WERI-Rb-1 (cell line): ENCODE results near the gene MRPL10.

Experiments used
- DNase-seq: peaks from one replicate; pipeline ENCODE4 v3.0.0-alpha.2; 2020
- H3K27ac ChIP-seq: fragments of 250-450 bp; sonication (Bioruptor Pico); 2 replicates; pipeline ENCODE4 v1.5.1; 2020; ENCODE audit warnings: mild to moderate bottlenecking, moderate library complexity
- H3K27me3 ChIP-seq: fragments of 250-450 bp; sonication (Bioruptor Pico); 2 replicates; pipeline ENCODE4 v1.5.1; 2021; ENCODE audit warnings: mild to moderate bottlenecking, low read depth, moderate library complexity; ENCODE audit not compliant: insufficient read depth, severe bottlenecking
- H3K36me3 ChIP-seq: fragments of 250-450 bp; sonication (Bioruptor Pico); 2 replicates; pipeline ENCODE4 v1.5.1; 2020; ENCODE audit warnings: mild to moderate bottlenecking, moderate library complexity
- H3K4me3 ChIP-seq: 2 replicates; pipeline ENCODE4 v1.5.1; 2011; ENCODE audit warnings: low read depth, mild to moderate bottlenecking, control low read depth, low read length
- H3K9me3 ChIP-seq: fragments of 250-450 bp; sonication (Bioruptor Pico); 2 replicates; pipeline ENCODE4 v1.5.1; 2021; ENCODE audit warnings: mild to moderate bottlenecking, moderate library complexity; ENCODE audit not compliant: severe bottlenecking
- CTCF ChIP-seq: IDR thresholded peaks from 2 replicates; pipeline ENCODE4 v1.5.1; 2011; ENCODE audit warnings: low read depth, mild to moderate bottlenecking, control low read depth, inconsistent platforms, low read length

MRPL10 gene

GRCh38 chr17:47821031-47821423 is 10.3 kb downstream of the MRPL10 start:
- peaks cover 50% of the 10 kb centered on the region for H3K36me3 ChIP-seq
- H3K9me3 ChIP-seq, result no peaks in the 10 kb centered on the region
- no peaks in the 10 kb centered on the region for H3K27me3 ChIP-seq
- peak overlapping the region; percentile 33 for H3K27ac ChIP-seq
- peak overlapping the region; percentile 61 for H3K4me3 ChIP-seq
- no peak for TF ChIP-seq CTCF
- DNase-seq, result no peak

GRCh38 chr17:47820033-47820789 is 11.1 kb downstream of the MRPL10 start:
- H3K9me3 ChIP-seq, result no peaks in the 10 kb centered on the region
- H3K27me3 ChIP-seq, result no peaks in the 10 kb centered on the region
- no peak overlapping the region for H3K27ac ChIP-seq
- TF ChIP-seq CTCF, result no peak
- no peak for DNase-seq
- H3K36me3 ChIP-seq, result peaks cover 52% of the 10 kb centered on the region
- H3K4me3 ChIP-seq, result no peak overlapping the region

- no peaks in the 10 kb centered on the region for H3K27me3 ChIP-seq
- H3K4me3 ChIP-seq, result no peak overlapping the region
- H3K9me3 ChIP-seq, result no peaks in the 10 kb centered on the region
- no peak for TF ChIP-seq CTCF
- no peak overlapping the region for H3K27ac ChIP-seq
- peaks cover 56% of the 10 kb centered on the region for H3K36me3 ChIP-seq
- no peak for DNase-seq
Observed at GRCh38 chr17:47819475-47819874, 11.9 kb downstream of the MRPL10 start.

- Histone ChIP-seq H3K9me3 (no peaks in the 10 kb centered on the region), H3K27me3 (no peaks in the 10 kb centered on the region), H3K4me3 (no peak overlapping the region), H3K36me3 (peaks cover 48% of the 10 kb centered on the region), H3K27ac (no peak overlapping the region)
- TF ChIP-seq CTCF, result no peak
- no peak for DNase-seq
Observed at GRCh38 chr17:47818002-47818695, 13.2 kb downstream of the MRPL10 start.

GRCh38 chr17:47816947-47817346 is 14.4 kb downstream of the MRPL10 start:
- Histone ChIP-seq H3K4me3 (no peak overlapping the region), H3K9me3 (no peaks in the 10 kb centered on the region), H3K27ac (no peak overlapping the region), H3K36me3 (peaks cover 49% of the 10 kb centered on the region), H3K27me3 (no peaks in the 10 kb centered on the region)
- TF ChIP-seq CTCF, result no peak
- DNase-seq, result no peak
